TTC549 (cell line): Measurements from ENCODE around the gene BCAS1.

ENCODE experiments used
- FAIRE-seq: peaks from 2 replicates; lab custom pipeline; 2012; peaks lifted over from hg19 to GRCh38; lab: Jason Lieb, UNC

The BCAS1 gene

GRCh38 chr20:53901064-53901463, 169.3 kb downstream of the BCAS1 start:
- FAIRE-seq, result no peak

- no peak for FAIRE-seq
These were observed 169.9 kb downstream of the BCAS1 start for GRCh38 chr20:53900380-53900999.

GRCh38 chr20:53899351-53900167, 170.8 kb downstream of the BCAS1 start:
- no peak for FAIRE-seq

- no peak for FAIRE-seq
These were observed 171.8 kb downstream of the BCAS1 start for GRCh38 chr20:53898556-53898931.

- no peak for FAIRE-seq
These were observed 172.4 kb downstream of the BCAS1 start for GRCh38 chr20:53897884-53898555.

- FAIRE-seq, result no peak
These were observed 173.7 kb downstream of the BCAS1 start for GRCh38 chr20:53896647-53897046.

GRCh38 chr20:53896041-53896440, 174.4 kb downstream of the BCAS1 start:
- no peak for FAIRE-seq

GRCh38 chr20:53895385-53895755, 175.0 kb downstream of the BCAS1 start:
- no peak for FAIRE-seq

GRCh38 chr20:53894707-53895384, 175.5 kb downstream of the BCAS1 start:
- FAIRE-seq, result no peak
